Measurements from ENCODE around the gene NEUROD6.

The NEUROD6 gene

GRCh38 chr7:31333291-31333690 lies 7.2 kb downstream of the NEUROD6 start:
- DNase-seq (ENCODE audit: low read depth in 2 of 2): no peak

- no peak for DNase-seq (ENCODE audit: low read depth in 2 of 2)
Measured at GRCh38 chr7:31327071-31327470, 13.5 kb downstream of the NEUROD6 start.

GRCh38 chr7:31326416-31326815 lies 14.1 kb downstream of the NEUROD6 start:
- DNase-seq (ENCODE audit: low read depth in 2 of 2): no peak

- DNase-seq (ENCODE audit: low read depth in 2 of 2): no peak
Measured at GRCh38 chr7:31323101-31323500, 17.4 kb downstream of the NEUROD6 start.

- no peak for DNase-seq (ENCODE audit: low read depth in 2 of 2)
Measured at GRCh38 chr7:31320675-31321074, 19.9 kb downstream of the NEUROD6 start.

GRCh38 chr7:31318313-31318712 lies 22.2 kb downstream of the NEUROD6 start:
- DNase-seq (ENCODE audit: low read depth in 2 of 2): no peak

GRCh38 chr7:31316876-31317275 lies 23.6 kb downstream of the NEUROD6 start:
- no peak for DNase-seq (ENCODE audit: low read depth in 2 of 2)

- DNase-seq (ENCODE audit: low read depth in 2 of 2): no peak
Measured at GRCh38 chr7:31315758-31316157, 24.8 kb downstream of the NEUROD6 start.

- DNase-seq (ENCODE audit: low read depth in 2 of 2): no peak
Measured at GRCh38 chr7:31314781-31315180, 25.7 kb downstream of the NEUROD6 start.

- DNase-seq (ENCODE audit: low read depth in 2 of 2): no peak
Measured at GRCh38 chr7:31312889-31313288, 27.6 kb downstream of the NEUROD6 start.

GRCh38 chr7:31311552-31311951 lies 29.0 kb downstream of the NEUROD6 start:
- DNase-seq (ENCODE audit: low read depth in 2 of 2): no peak

- no peak for DNase-seq (ENCODE audit: low read depth in 2 of 2)
Measured at GRCh38 chr7:31310321-31310935, 30.1 kb downstream of the NEUROD6 start.

- DNase-seq (ENCODE audit: low read depth in 2 of 2): no peak
Measured at GRCh38 chr7:31309407-31309806, 31.1 kb downstream of the NEUROD6 start.

- no peak for DNase-seq (ENCODE audit: low read depth in 2 of 2)
Measured at GRCh38 chr7:31308652-31309051, 31.9 kb downstream of the NEUROD6 start.

- DNase-seq (ENCODE audit: low read depth in 2 of 2): no peak
Measured at GRCh38 chr7:31307972-31308371, 32.6 kb downstream of the NEUROD6 start.

- DNase-seq (ENCODE audit: low read depth in 2 of 2): no peak
Measured at GRCh38 chr7:31305260-31305659, 35.3 kb downstream of the NEUROD6 start.

- DNase-seq (ENCODE audit: low read depth in 2 of 2): no peak
Measured at GRCh38 chr7:31304446-31304845, 36.1 kb downstream of the NEUROD6 start.

GRCh38 chr7:31302356-31302755 lies 38.2 kb downstream of the NEUROD6 start:
- DNase-seq (ENCODE audit: low read depth in 2 of 2): no peak

- DNase-seq (ENCODE audit: low read depth in 2 of 2): no peak
Measured at GRCh38 chr7:31299336-31299735, 41.2 kb downstream of the NEUROD6 start.

GRCh38 chr7:31290601-31291000 lies 49.9 kb downstream of the NEUROD6 start:
- DNase-seq (ENCODE audit: low read depth in 2 of 2): no peak

All from stimulated activated CD8-positive, alpha-beta memory T cell treated with anti-CD3 and anti-CD28 coated beads, Interleukin-7, amount 100 ng/mL, for 1 hour (primary cell).